K562 (cell line): ENCODE data around the gene GNAL. TPM values are rescaled to one million over a fixed set of nuclear protein-coding genes. Genes with fewer than 3 reads are reported as not detected.
A peak's percentile ranks its signal among the peaks of the same experiment; 100 is the strongest.

Experiments used
- AFF1 ChIP-seq, 2 experiments: fragments of 450-650 bp; IDR thresholded peaks; 2 replicates each; pipeline ENCODE4 v1.6.1; 2018; ENCODE audit warnings: mild to moderate bottlenecking in 2 of 2, low read depth in 1 of 2; ENCODE audit not compliant: partially characterized antibody in 2 of 2
- CREBBP ChIP-seq: IDR thresholded peaks from one replicate; pipeline ENCODE4 v1.6.1; 2012; ENCODE audit warnings: low read depth, mild to moderate bottlenecking, control low read depth, inconsistent platforms, low read length
- ELK3 ChIP-seq: fragments of 450-650 bp; formaldehyde crosslinking; IDR thresholded peaks from 2 replicates; pipeline ENCODE4 v1.4.0; 2020; ENCODE audit warnings: mild to moderate bottlenecking
- HDAC2 ChIP-seq: fragments of 450-650 bp; IDR thresholded peaks from 2 replicates; pipeline ENCODE4 v1.6.1; 2016; ENCODE audit warnings: mild to moderate bottlenecking
- HMG20B ChIP-seq: fragments of 250-450 bp; sonication (Bioruptor Pico); IDR thresholded peaks from 2 replicates; pipeline ENCODE4 v1.5.0; 2021; ENCODE audit warnings: mild to moderate bottlenecking
- MAX ChIP-seq: sonication (generic); formaldehyde crosslinking; IDR thresholded peaks from 2 replicates; pipeline ENCODE4 v1.9.0; 2022; ENCODE audit warnings: mild to moderate bottlenecking, missing genetic modification reagents
- MXD1 ChIP-seq: fragments of 250-450 bp; sonication (Bioruptor Pico); IDR thresholded peaks from 2 replicates; pipeline ENCODE4 v1.8.0; 2021; ENCODE audit warnings: borderline replicate concordance, mild to moderate bottlenecking, moderate library complexity; ENCODE audit not compliant: poor library complexity, severe bottlenecking
- PCBP1 ChIP-seq: fragments of 200-400 bp; formaldehyde crosslinking; IDR thresholded peaks from 2 replicates; pipeline ENCODE4 v1.6.1; 2018; ENCODE audit warnings: mild to moderate bottlenecking, low read depth, low read length; ENCODE audit not compliant: poor library complexity, severe bottlenecking
- PRDM10 ChIP-seq: fragments of 450-650 bp; IDR thresholded peaks from 2 replicates; pipeline ENCODE4 v1.6.1; 2018; ENCODE audit not compliant: partially characterized antibody
- PTRF ChIP-seq: fragments of 450-650 bp; IDR thresholded peaks from 2 replicates; pipeline ENCODE4 v1.6.1; 2016; ENCODE audit warnings: mild to moderate bottlenecking, missing genetic modification characterization, missing compliant biosample characterization
- RBM25 ChIP-seq: fragments of 200-400 bp; formaldehyde crosslinking; IDR thresholded peaks from 2 replicates; pipeline ENCODE4 v1.6.1; 2018; ENCODE audit warnings: low read length, low read depth, moderate library complexity; ENCODE audit not compliant: severe bottlenecking
- SIN3A ChIP-seq, 2 experiments: fragments of 150-350 bp in 1 of 2; IDR thresholded peaks; 2 replicates each; pipeline ENCODE4 v1.6.1; 2011 to 2016; ENCODE audit warnings: borderline replicate concordance in 2 of 2, low read depth in 2 of 2, low read length in 2 of 2, mild to moderate bottlenecking in 2 of 2, moderate library complexity in 2 of 2; ENCODE audit not compliant: control insufficient read depth in 1 of 2
- THAP7 ChIP-seq: fragments of 250-450 bp; sonication (Bioruptor Pico); IDR thresholded peaks from 2 replicates; pipeline ENCODE4 v1.5.0; 2021
- TOE1 ChIP-seq, 2 experiments: fragments of 450-650 bp in 1 of 2; sonication (generic) in 1 of 2; formaldehyde crosslinking in 1 of 2; IDR thresholded peaks; 2 replicates each; pipeline versions ENCODE4 v1.7.1 to v1.8.0; 2016 to 2022; ENCODE audit warnings: borderline replicate concordance in 2 of 2, mild to moderate bottlenecking in 2 of 2, antibody characterized with exemption in 1 of 2, inconsistent platforms in 1 of 2, low read depth in 1 of 2, missing genetic modification reagents in 1 of 2, moderate library complexity in 1 of 2
- ZKSCAN1 ChIP-seq: fragments of 150-350 bp; IDR thresholded peaks from 2 replicates; pipeline ENCODE4 v1.6.1; 2016; ENCODE audit warnings: low read depth, low read length
- polyA plus RNA-seq, 8 experiments: library from polyadenylated mRNA; depleted of rRNA in 4 of 8; stranded (reverse) in 5 of 8; unstranded in 3 of 8; fragments of >200 nt; fragmentation: Nextera tagmentation in 2 of 8; fragmentation: Illumina TruSeq in 1 of 8; extraction: Ambion mirVana in 2 of 8; extraction: Trizol in 1 of 8; gene quantifications; 2 replicates each; pipeline versions ENCODE4 v1.2.1 to v1.2.3, GENCODE V29; 2011 to 2014; ENCODE audit warnings: inconsistent platforms in 1 of 8, missing spikeins in 1 of 8
- total RNA-seq, 7 experiments: library from RNA; depleted of rRNA in 6 of 7; stranded (reverse); fragments of >200 nt in 6 of 7; fragmentation: Illumina TruSeq in 2 of 7; extraction: Trizol in 2 of 7; gene quantifications; 2 replicates each; pipeline versions ENCODE4 v1.2.1 to v1.2.3, GENCODE V29; 2011 to 2021; ENCODE audit warnings: low replicate concordance in 1 of 7

The GNAL gene
- total and polyA plus RNA-seq, 9 of the 15 experiments (the other 6 are each of a cell fraction or from before 2014, with no cell fraction given): under 0.01 to 0.10 (median 0.01) TPM; not detected in 5

GRCh38 chr18:11794195-11794594 lies 105.1 kb downstream of the GNAL start (continued):
- TF ChIP-seq SIN3A (IDR thresholded peaks at IDR 0.05; ENCODE audit: borderline replicate concordance in 2 of 2, control insufficient read depth in 1 of 2, low read depth in 2 of 2, low read length in 2 of 2) (no peak), MXD1 (CRISPR knock-in tag) (no peak), CREBBP (no peak), PTRF (no peak), PRDM10 (no peak), AFF1 (IDR thresholded peaks at IDR 0.05; ENCODE audit: low read depth in 1 of 2, partially characterized antibody in 2 of 2) (no peak), THAP7 (CRISPR knock-in tag) (no peak), HMG20B (CRISPR knock-in tag) (no peak), HDAC2 (0 out of 2 replicates have a peak, but pooled peaks have one; percentile 18), ELK3 (CRISPR knock-in tag) (no peak), PCBP1 (no peak), MAX (CRISPR knock-in tag) (no peak), ZKSCAN1 (no peak), RBM25 (peak; percentile 83), TOE1 (IDR thresholded peaks at IDR 0.05; ENCODE audit: borderline replicate concordance) (no peak), TOE1 (CRISPR knock-in tag; IDR thresholded peaks at IDR 0.05; ENCODE audit: borderline replicate concordance, low read depth) (no peak)
- TF ChIP-seq, all 486 proteins: peak for 4
